ENCODE results near the gene COASY. TPM values are rescaled to one million over a fixed set of nuclear protein-coding genes. Genes with fewer than 3 reads are reported as not detected.
A peak's percentile ranks its signal among the peaks of the same experiment; 100 is the strongest.
"Not testable (repeated sequence)": the region's sequence is repeated elsewhere in the genome, so short reads cannot be mapped to it uniquely, and the experiment has no call there.

COASY gene
- total RNA-seq, 1 donor from 2014 or later: 10.9 TPM

DNA sequence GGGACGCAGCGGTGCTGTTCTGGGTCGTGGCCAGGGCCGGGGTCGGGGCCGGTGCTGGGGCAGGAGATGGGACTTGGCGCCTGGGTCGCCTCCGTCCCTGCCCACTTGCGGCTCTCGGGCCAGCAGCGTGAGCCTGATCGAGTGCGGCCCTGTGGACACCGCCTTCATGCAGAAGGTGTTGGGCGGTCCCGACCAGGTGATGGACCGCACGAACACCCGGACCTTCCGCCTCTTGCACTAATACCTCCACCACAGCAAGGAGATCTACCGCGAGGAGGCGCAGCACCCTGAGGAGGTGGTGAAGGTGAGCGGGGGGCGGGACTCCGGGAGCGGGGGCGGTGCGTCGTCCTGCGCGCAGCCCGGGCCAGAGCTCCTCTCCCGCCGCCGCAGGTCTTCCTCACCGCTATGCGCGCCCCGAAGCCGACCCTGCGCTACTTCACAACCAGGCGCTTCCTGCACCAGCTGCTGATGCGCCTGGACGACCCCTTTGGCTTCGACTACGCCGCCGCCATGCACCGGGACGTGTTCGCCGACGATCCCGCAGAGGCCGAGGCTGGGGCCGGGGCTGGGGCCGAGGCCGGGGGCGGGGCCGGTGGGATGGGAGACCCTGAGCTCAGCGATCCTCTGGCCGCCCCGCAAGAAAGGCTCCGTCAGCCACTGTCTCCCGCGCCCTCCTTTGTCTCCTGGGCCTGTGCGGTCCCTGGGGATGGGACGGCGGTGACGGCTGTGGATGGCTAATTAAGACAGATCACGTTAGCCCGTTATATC, 13.7 kb upstream of the COASY start:
- TF ChIP-seq, protein P1, sequence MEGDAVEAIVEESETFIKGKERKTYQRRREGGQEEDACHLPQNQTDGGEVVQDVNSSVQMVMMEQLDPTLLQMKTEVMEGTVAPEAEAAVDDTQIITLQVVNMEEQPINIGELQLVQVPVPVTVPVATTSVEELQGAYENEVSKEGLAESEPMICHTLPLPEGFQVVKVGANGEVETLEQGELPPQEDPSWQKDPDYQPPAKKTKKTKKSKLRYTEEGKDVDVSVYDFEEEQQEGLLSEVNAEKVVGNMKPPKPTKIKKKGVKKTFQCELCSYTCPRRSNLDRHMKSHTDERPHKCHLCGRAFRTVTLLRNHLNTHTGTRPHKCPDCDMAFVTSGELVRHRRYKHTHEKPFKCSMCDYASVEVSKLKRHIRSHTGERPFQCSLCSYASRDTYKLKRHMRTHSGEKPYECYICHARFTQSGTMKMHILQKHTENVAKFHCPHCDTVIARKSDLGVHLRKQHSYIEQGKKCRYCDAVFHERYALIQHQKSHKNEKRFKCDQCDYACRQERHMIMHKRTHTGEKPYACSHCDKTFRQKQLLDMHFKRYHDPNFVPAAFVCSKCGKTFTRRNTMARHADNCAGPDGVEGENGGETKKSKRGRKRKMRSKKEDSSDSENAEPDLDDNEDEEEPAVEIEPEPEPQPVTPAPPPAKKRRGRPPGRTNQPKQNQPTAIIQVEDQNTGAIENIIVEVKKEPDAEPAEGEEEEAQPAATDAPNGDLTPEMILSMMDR (IDR thresholded peaks at IDR 0.05): no peak
- Histone ChIP-seq H3K36me3 (peaks cover 9 to 18% of the 10 kb centered on the region in 2 donors), H3K27ac (no peak overlapping the region), H3K9me3 (no peaks in the 10 kb centered on the region), H3K27me3 (no peaks in the 10 kb centered on the region), H3K4me3 (no peak overlapping the region), H3K4me1 (peaks cover 0 to 1% of the 10 kb centered on the region in 2 donors)
- DNase-seq (ENCODE audit: low spot score in 2 of 2): no peak
- intact Hi-C loops (cut with DNase I): no loop called here

DNA sequence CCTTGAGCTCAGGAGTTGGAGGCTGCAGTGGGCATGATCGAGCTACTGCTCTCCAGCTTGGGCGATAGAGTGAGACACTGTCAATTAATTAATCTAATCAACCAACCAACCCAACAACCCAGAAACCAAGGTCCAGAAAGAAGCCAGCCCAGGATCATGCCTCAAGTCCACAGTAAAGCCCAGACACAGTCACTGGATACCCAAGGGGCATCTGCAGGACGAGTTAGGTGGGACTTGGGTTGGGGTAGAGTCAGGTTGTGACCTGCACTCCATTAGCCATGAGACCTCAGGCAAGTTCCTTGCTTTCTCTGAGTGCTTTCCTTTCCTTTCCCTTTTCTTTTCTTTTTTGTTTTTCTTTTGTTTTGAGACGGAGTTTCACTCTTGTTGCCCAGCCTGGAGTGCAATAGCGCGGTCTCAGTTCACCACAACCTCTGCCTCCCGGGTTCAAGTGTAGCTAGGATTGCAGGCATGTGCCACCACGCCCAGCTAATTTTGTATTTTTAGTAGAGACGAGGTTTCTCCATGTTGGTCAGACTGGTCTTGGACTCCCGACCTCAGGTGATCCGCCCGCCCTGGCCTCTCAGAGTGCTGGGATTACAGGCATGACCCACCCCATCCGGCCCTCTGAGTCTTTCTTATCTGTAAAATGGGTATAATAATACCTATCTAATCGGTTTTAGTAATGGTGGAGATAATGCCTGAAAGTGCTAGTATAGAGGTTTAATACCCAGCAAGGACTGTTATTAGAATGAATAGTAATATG, 12.8 kb upstream of the COASY start:
- intact Hi-C loops (cut with DNase I): no loop called here
- DNase-seq (ENCODE audit: low spot score in 2 of 2): no peak
- TF ChIP-seq, protein P1 (IDR thresholded peaks at IDR 0.05): no peak
- Histone ChIP-seq H3K9me3 (no peaks in the 10 kb centered on the region), H3K4me3 (no peak overlapping the region), H3K27me3 (no peaks in the 10 kb centered on the region), H3K27ac (no peak overlapping the region), H3K4me1 (peaks cover 0 to 10% of the 10 kb centered on the region in 2 donors), H3K36me3 (peaks cover under 1 to 9% of the 10 kb centered on the region in 2 donors)

DNA sequence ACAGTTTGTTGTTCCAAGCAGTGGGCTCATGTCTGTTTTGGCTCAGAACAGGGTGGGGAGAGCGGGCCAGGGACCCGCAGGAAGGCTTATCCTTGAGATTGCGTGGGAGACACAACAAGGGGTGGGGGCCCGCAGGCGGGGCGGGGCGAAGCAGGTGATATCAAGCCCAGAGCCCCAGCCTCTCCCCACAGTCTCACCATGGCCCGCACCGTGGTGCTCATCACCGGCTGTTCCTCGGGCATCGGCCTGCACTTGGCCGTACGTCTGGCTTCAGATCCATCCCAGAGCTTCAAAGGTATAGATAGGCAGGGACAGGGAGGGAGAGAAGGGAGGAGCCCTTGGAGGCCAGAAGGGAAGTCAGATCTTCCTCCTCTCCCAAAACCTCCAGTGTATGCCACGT, 9.2 kb upstream of the COASY start, which contains the start of gene HSD17B1:
HSD17B1 (plus strand) TSS at position 188 of the 400 bp plus-strand sequence; CDS start at position 199, 11 bp downstream.
- H3K27ac ChIP-seq: peak within 1 kb of the TSS; percentile 82 to 91
- H3K27me3 ChIP-seq; DNase-seq (ENCODE audit: low spot score in 2 of 2); H3K36me3 ChIP-seq; H3K9me3 ChIP-seq; intact Hi-C loops (cut with DNase I): not testable (repeated sequence)
- H3K4me3 ChIP-seq: peak within 1 kb of the TSS; percentile 82 to 83
- peaks cover 0 to 19% of the 10 kb centered on the region in 2 donors for H3K4me1 ChIP-seq

DNA sequence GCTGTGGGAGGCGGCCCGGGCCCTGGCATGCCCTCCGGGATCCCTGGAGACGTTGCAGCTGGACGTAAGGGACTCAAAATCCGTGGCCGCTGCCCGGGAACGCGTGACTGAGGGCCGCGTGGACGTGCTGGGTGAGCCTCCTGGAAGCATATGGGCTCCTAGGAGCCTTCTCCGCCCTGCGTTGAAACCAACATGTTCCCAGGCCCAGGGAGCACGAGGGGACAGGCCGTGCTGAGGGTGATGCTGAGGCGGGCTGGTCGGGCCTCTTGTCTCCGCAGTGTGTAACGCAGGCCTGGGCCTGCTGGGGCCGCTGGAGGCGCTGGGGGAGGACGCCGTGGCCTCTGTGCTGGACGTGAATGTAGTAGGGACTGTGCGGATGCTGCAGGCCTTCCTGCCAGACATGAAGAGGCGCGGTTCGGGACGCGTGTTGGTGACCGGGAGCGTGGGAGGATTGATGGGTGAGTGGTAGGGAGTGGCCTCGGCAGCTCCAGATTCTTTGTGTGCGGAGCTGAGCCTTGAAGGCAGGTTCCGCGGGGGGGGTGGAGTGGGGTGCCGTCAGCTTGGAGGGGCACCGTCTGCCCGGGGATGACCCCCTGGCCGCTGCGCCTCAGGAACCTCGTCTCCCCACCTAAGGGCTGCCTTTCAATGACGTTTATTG, 8.7 kb upstream of the COASY start:
- Histone ChIP-seq H3K4me1 (peaks cover 0 to 19% of the 10 kb centered on the region in 2 donors), H3K4me3 (peak overlapping the region in 1 of 2 donors; percentile 83), H3K9me3 (no peaks in the 10 kb centered on the region), H3K27ac (peak overlapping the region; percentile 82 to 91), H3K27me3 (no peaks in the 10 kb centered on the region), H3K36me3 (peaks cover 0 to 4% of the 10 kb centered on the region in 2 donors)
- intact Hi-C loops (cut with DNase I): no loop called here
- TF ChIP-seq, protein P1 (IDR thresholded peaks at IDR 0.05): no peak
- no peak for DNase-seq (ENCODE audit: low spot score in 2 of 2)

DNA sequence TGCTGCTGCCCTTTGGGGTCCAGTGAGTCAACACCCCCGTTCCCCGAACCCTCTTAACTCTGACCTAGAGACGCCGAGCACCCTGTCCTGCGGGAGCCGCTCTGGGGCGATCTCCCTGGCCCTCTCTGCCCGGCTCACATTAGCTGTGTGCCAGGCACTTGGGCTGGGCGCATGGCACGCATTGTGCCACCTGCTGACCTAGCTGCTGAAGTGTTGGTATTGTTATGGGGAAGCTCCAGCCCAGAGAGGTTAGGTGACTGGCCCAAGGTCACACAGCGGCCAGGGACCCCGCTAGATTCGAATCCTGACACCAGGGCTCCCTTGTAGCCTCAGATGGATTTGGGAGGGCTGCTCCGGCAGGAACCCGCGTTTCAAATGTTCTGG, 8.1 kb upstream of the COASY start:
- Histone ChIP-seq H3K36me3 (peaks cover 0 to 4% of the 10 kb centered on the region in 2 donors), H3K27me3 (no peaks in the 10 kb centered on the region), H3K4me1 (peaks cover 0 to 19% of the 10 kb centered on the region in 2 donors), H3K9me3 (no peaks in the 10 kb centered on the region), H3K27ac (peak overlapping the region; percentile 82 to 91), H3K4me3 (peak overlapping the region; percentile 82 to 83)
- TF ChIP-seq, protein P1 (IDR thresholded peaks at IDR 0.05): no peak
- DNase-seq (ENCODE audit: low spot score in 2 of 2): no peak
- intact Hi-C loops (cut with DNase I): loop anchor here (2.0 kb wide), 2 partner anchors 17 to 23 kb away; partner anchors contain the start of genes NAGLU and PSMC3IP

Measured in ascending aorta (tissue), 2 donors.